Upper lobe of left lung (tissue), 4 donors: Measurements from ENCODE around the gene TSPYL1.

Experiments
- CTCF ChIP-seq, 6 experiments: fragments of 450-650 bp in 4 of 6; fragments of 200-600 bp in 2 of 6; sonication (generic) in 2 of 6; IDR thresholded peaks; one replicate each; pipeline ENCODE4 v1.5.1; 2016 to 2019; ENCODE audit warnings: antibody characterized with exemption in 6 of 6
- POLR2AphosphoS5 ChIP-seq, 2 donors: sonication (generic); formaldehyde crosslinking; IDR thresholded peaks; one replicate each; pipeline ENCODE4 v1.5.1; 2017; ENCODE audit warnings: antibody characterized with exemption in 2 of 2

- TF ChIP-seq POLR2AphosphoS5 (IDR thresholded peaks at IDR 0.05) (no peak), CTCF (IDR thresholded peaks at IDR 0.05) (no peak)
Measured at GRCh38 chr6:116283191-116283590, 3.5 kb upstream of the TSPYL1 start.
